Pancreas (tissue), 10 donors: Measurements from ENCODE around the gene ACSL6. TPM values are rescaled to one million over a fixed set of nuclear protein-coding genes. Genes with fewer than 3 reads are reported as not detected.

ENCODE experiments used
- ATAC-seq, 4 donors: fragments of 200-7000 bp; cut with Tn5 transposase; one replicate each; pipeline versions ENCODE4 v1.8.0 to v1.9.1; 2020; ENCODE audit warnings: mild to moderate bottlenecking in 4 of 4, moderate library complexity in 4 of 4
- DNase-seq, 6 donors: peaks; one replicate each; pipeline ENCODE4 v3.0.0-alpha.2; 2020
- FAIRE-seq: peaks from 2 replicates; lab custom pipeline; 2012; peaks lifted over from hg19 to GRCh38; lab: Jason Lieb, UNC
- H3K27ac ChIP-seq, 4 donors: fragments of 200-600 bp; sonication (generic); 1 replicate in 3 of 4; 2 replicates in 1 of 4; pipeline versions ENCODE4 v1.5.0 to v1.8.0; 2020
- H3K27me3 ChIP-seq, 4 donors: fragments of 200-600 bp; one replicate each; pipeline ENCODE4 v1.8.0; 2021
- H3K36me3 ChIP-seq, 3 donors: fragments of 200-600 bp; sonication (generic) in 1 of 3; one replicate each; pipeline versions ENCODE4 v1.5.0 to v1.8.0; 2020 to 2021
- H3K4me1 ChIP-seq, 3 donors: fragments of 200-600 bp; one replicate each; pipeline ENCODE4 v1.8.0; 2021
- H3K4me3 ChIP-seq, 4 donors: fragments of 200-600 bp; sonication (generic) in 2 of 4; one replicate each; pipeline versions ENCODE4 v1.5.0 to v1.8.0; 2020 to 2021
- H3K9me3 ChIP-seq, 4 donors: fragments of 200-600 bp; one replicate each; pipeline ENCODE4 v1.8.0; 2021
- WGBS, 2 donors: extraction: QIAGEN DNeasy Blood & Tissue Kit; methylation state at CpG; one replicate each; pipeline ENCODE4 v1.1.7; 2013; 5-methylcytosine and 5-hydroxymethylcytosine counted together
- intact Hi-C, 3 donors: fragments of 100-400 bp; cut with DNase I; formaldehyde crosslinking; loops; one replicate each; pipeline versions ENCODE4 v1.11.1 to v1.14.2; 2022
- polyA plus RNA-seq, 2 donors: library from polyadenylated mRNA; stranded (reverse); fragments of 200-250 nt; gene quantifications; one replicate each; pipeline ENCODE4 v1.2.3, GENCODE V29; 2013
- total RNA-seq, 6 donors: library from RNA; stranded (reverse); fragmentation: NEBNext Ultra II Directional in 4 of 6; extraction: Animal tissue kit (Norgen Biotek cat#: 25700) in 4 of 6; gene quantifications; one replicate each; pipeline versions ENCODE4 v1.2.1 to v1.2.4, GENCODE V29; 2021 to 2023
- TF ChIP-seq, protein P1 (sequence below), 4 donors: fragments of 200-600 bp; sonication (generic) in 3 of 4; IDR thresholded peaks; one replicate each; pipeline versions ENCODE4 v1.5.0 to v1.8.0; 2021; ENCODE audit warnings: antibody characterized with exemption in 4 of 4
- donor health status: healthy with polysubstance abuse.
- donor health status: DM: no; HTN: no; CAD: no; lungs with moderate emphysema.
- donor health status: DM: no; HTN: no; CAD: no.
- donor health status: control.
- donor health status: control.
- donor health status: Bipolar disorder and iron deficiency.
- donor health status: DM: yes; HTN: yes; CAD: no.
- donor health status: DM: no; HTN: no; CAD: no.
- donor health status: DM: no; HTN: no; CAD: no.
- donor health status: DM: yes; HTN: yes; CAD: no.

Gene ACSL6
- total and polyA plus RNA-seq, 8 donors, result 0.83 to 3.3 (median 1.1) TPM

DNA sequence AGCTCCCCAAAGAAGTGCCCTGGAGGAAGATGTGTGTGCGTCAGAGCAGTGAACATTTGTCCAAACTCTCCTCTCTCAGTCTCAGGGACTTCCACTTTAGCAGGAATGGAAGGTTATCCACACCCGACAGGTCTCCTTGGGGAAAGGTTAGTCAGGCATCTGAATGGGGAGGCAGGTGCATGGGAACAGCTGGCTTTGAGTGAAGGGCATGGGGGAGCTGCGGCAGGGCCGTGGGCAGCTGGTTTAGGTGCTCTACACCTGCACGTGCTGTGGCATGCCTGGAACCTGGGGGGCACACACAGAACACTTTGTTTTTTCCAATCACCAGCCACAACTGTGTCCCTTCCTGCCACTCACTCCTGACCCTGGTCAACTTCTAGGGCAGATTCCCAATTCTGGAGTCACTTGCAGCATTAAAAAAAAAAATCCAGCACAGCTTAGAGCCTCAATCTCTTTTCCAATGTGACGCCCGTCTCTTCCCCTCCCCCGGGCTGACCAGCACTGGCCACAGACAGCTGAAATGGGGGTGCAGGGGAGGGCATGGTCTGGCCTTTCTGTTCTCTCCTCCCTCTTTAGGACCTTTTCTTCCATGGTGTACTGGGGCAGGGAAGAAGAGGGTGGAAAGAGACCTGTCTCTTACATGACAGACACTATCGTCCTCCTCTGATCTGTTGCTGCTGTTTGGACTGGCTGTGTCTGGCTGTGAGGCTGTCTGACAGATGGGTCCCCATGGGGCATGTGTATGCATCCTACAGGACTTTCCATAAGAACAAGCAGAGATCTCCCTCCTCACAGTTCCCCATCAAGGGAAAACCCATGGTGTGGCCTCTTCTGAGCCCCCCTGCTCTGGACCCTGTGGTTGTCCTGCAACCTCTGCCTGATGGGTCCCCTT is 39.4 kb upstream of the ACSL6 start:
- TF ChIP-seq, protein P1, sequence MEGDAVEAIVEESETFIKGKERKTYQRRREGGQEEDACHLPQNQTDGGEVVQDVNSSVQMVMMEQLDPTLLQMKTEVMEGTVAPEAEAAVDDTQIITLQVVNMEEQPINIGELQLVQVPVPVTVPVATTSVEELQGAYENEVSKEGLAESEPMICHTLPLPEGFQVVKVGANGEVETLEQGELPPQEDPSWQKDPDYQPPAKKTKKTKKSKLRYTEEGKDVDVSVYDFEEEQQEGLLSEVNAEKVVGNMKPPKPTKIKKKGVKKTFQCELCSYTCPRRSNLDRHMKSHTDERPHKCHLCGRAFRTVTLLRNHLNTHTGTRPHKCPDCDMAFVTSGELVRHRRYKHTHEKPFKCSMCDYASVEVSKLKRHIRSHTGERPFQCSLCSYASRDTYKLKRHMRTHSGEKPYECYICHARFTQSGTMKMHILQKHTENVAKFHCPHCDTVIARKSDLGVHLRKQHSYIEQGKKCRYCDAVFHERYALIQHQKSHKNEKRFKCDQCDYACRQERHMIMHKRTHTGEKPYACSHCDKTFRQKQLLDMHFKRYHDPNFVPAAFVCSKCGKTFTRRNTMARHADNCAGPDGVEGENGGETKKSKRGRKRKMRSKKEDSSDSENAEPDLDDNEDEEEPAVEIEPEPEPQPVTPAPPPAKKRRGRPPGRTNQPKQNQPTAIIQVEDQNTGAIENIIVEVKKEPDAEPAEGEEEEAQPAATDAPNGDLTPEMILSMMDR (IDR thresholded peaks at IDR 0.05), result no peak
- H3K4me1 ChIP-seq, result no peaks in the 10 kb centered on the region
- peak in 3 of 6 donors; percentile 2 to 24 (median 14) for DNase-seq

DNA sequence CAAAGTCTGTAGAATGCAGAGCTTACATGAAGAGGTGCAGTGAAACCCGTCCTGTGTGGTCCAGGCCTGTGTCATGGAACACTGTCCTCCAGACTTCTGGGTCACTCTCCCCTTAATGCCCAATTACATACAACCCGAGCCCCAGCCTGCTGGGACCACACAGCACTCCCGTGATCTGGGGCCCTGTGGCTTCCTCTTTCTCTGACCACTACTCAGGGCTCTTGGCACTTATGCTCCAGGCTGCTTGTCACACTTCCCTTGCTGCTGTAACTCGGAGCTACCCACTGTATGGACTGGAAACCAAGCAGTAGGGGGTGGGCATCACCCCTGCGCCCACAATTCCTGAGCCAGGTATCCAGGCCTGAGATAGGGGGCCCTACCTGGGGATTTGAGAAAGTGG is 38.7 kb upstream of the ACSL6 start:
- Histone ChIP-seq H3K4me1 (no peaks in the 10 kb centered on the region), H3K36me3 (no peaks in the 10 kb centered on the region), H3K27me3 (no peaks in the 10 kb centered on the region), H3K4me3 (no peak overlapping the region), H3K27ac (no peak overlapping the region), H3K9me3 (no peaks in the 10 kb centered on the region)
- DNase-seq (peak in 3 of 6 donors; percentile 3 to 21 (median 17)), FAIRE-seq (no peak), ATAC-seq (peak in 2 of 4 donors; percentile 71 to 84)
- TF ChIP-seq, protein P1 (IDR thresholded peaks at IDR 0.05), result no peak
- intact Hi-C loops, result no loop called here
- 58 to 72% methylated on average over 5 of the region's 5 CpGs for WGBS, 2 donors

More for the DNA sequence above, 39.4 kb upstream of the ACSL6 start:
- FAIRE-seq, result no peak
- Histone ChIP-seq H3K27me3 (no peaks in the 10 kb centered on the region), H3K27ac (no peak overlapping the region), H3K36me3 (no peaks in the 10 kb centered on the region), H3K9me3 (no peaks in the 10 kb centered on the region), H3K4me3 (no peak overlapping the region)
- WGBS, 2 donors, result 67 to 72% methylated on average over 9 of the region's 9 CpGs
- no peak for ATAC-seq
- intact Hi-C loops, result no loop called here

DNA sequence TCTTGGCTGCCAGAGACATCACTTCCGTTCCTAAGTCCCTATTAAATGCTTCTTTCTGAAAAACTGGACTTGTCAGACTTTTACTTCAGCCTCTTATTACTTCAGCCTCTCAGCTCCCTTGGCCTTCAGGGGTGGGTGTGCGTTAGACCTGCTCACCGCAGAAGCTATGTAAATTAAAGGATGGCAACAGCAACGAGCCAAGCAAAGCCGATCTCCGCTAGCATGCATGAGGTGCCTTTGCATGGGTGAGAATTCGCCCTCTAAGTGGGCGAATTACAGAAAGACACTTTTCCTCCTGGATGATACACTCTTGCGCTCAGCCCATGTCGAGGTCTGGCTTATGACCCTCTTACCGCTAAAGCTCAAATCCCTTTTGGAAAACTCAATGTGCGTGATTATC is 38.1 kb upstream of the ACSL6 start:
- no peak overlapping the region for H3K27ac ChIP-seq
- DNase-seq, result peak in 2 of 6 donors; percentile 10 to 11
- no peak for FAIRE-seq
- no peak for ATAC-seq
- TF ChIP-seq, protein P1 (IDR thresholded peaks at IDR 0.05), result no peak
- no peaks in the 10 kb centered on the region for H3K36me3 ChIP-seq
- H3K4me1 ChIP-seq, result no peaks in the 10 kb centered on the region
- H3K9me3 ChIP-seq, result no peaks in the 10 kb centered on the region
- no peaks in the 10 kb centered on the region for H3K27me3 ChIP-seq
- intact Hi-C loops, result no loop called here
- WGBS, 2 donors, result 86 to 88% methylated on average over 12 of the region's 12 CpGs
- H3K4me3 ChIP-seq, result no peak overlapping the region

DNA sequence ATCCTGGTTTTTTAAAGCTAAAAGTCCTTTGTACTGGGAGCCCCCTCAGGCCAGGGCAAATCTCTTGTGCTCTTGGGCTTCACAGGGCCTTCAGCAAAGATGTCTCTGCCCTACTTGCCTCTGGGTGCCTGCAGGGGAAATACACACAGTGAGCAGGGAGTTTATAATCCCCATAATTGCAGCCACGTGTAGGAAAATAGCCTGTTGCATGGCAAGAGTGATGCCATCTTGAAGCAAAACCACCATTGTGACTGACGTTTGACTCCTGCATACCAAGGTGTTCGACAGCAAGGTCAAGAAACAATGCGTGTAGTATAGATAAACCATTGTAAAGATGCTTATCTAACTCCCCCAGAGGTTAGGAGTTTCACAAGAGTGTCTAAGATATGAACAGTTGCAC is 37.6 kb upstream of the ACSL6 start:
- no peak overlapping the region for H3K27ac ChIP-seq
- WGBS, 2 donors, result 41 to 45% methylated on average over 4 of the region's 4 CpGs
- no peak for ATAC-seq
- H3K36me3 ChIP-seq, result no peaks in the 10 kb centered on the region
- peak in 1 of 6 donors; percentile 3 for DNase-seq
- no peaks in the 10 kb centered on the region for H3K4me1 ChIP-seq
- TF ChIP-seq, protein P1 (IDR thresholded peaks at IDR 0.05), result no peak
- H3K27me3 ChIP-seq, result no peaks in the 10 kb centered on the region
- H3K4me3 ChIP-seq, result no peak overlapping the region
- intact Hi-C loops, result no loop called here
- FAIRE-seq, result no peak
- no peaks in the 10 kb centered on the region for H3K9me3 ChIP-seq

DNA sequence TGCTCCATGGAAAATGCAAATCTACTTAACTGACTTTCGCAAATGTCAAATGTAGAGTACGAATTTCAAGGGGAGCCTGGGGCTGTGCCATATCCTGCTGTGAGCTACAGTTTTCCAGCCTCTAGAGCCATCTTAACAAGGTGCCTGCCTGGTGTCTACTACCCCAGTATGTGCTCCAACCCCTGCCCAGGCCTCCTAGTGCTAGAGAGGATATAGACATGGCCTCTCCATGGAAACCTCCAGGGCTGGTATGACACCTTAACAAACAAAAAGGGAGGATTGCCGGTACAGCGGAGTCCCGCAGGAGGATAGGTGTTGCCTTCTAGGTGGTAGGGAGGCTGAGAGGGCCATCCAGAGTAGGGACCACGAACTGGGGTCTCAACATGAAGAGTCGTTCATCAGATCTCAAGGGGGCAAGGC is 35.4 kb upstream of the ACSL6 start:
- intact Hi-C loops, result no loop called here
- peak in 3 of 6 donors; percentile 5 to 14 (median 13) for DNase-seq
- WGBS, 2 donors, result 71 to 79% methylated on average over 7 of the region's 7 CpGs
- Histone ChIP-seq H3K9me3 (no peaks in the 10 kb centered on the region), H3K27ac (no peak overlapping the region), H3K4me3 (no peak overlapping the region), H3K27me3 (no peaks in the 10 kb centered on the region), H3K4me1 (no peaks in the 10 kb centered on the region), H3K36me3 (no peaks in the 10 kb centered on the region)
- FAIRE-seq, result no peak
- TF ChIP-seq, protein P1 (IDR thresholded peaks at IDR 0.05), result no peak
- no peak for ATAC-seq
